Tibial artery (tissue), 4 donors: ENCODE measurements around the gene CERS5.

Experiments used
- DNase-seq, 2 donors: peaks; one replicate each; pipeline ENCODE4 v3.0.0-alpha.2; 2019
- H3K27ac ChIP-seq, 2 donors: fragments of 200-600 bp; sonication (generic) in 1 of 2; 1 replicate in 1 of 2; 2 replicates in 1 of 2; pipeline ENCODE4 v1.5.1; 2018 to 2019; ENCODE audit warnings: mild to moderate bottlenecking in 1 of 2
- H3K27me3 ChIP-seq, 2 donors: fragments of 200-600 bp; sonication (generic) in 1 of 2; one replicate each; pipeline versions ENCODE4 v1.5.1 to v1.6.0; 2016 to 2019
- H3K36me3 ChIP-seq, 3 donors: fragments of 200-600 bp; sonication (generic) in 2 of 3; one replicate each; pipeline ENCODE4 v1.5.1; 2016 to 2019; ENCODE audit warnings: mild to moderate bottlenecking in 2 of 3
- H3K4me1 ChIP-seq, 4 donors: fragments of 200-600 bp; sonication (generic) in 2 of 4; 1 replicate in 3 of 4; 2 replicates in 1 of 4; pipeline ENCODE4 v1.5.1; 2016 to 2019
- H3K4me3 ChIP-seq, 2 donors: fragments of 200-600 bp; sonication (generic) in 1 of 2; 1 replicate in 1 of 2; 2 replicates in 1 of 2; pipeline ENCODE4 v1.5.1; 2018 to 2019; ENCODE audit warnings: mild to moderate bottlenecking in 2 of 2
- H3K9me3 ChIP-seq, 3 donors: fragments of 200-600 bp; sonication (generic) in 1 of 3; one replicate each; pipeline ENCODE4 v1.5.1; 2016 to 2019
- intact Hi-C: fragments of 100-400 bp; cut with DNase I; formaldehyde crosslinking; loops from one replicate; pipeline ENCODE4 v1.15.0; 2023; ENCODE audit warnings: low total_unique reads
- TF ChIP-seq, protein P1 (sequence below), 2 experiments: fragments of 200-600 bp in 1 of 2; fragments of 450-650 bp in 1 of 2; IDR thresholded peaks; one replicate each; pipeline ENCODE4 v1.5.1; 2017 to 2019; ENCODE audit warnings: antibody characterized with exemption in 2 of 2, mild to moderate bottlenecking in 1 of 2, moderate library complexity in 1 of 2

The CERS5 gene

DNA sequence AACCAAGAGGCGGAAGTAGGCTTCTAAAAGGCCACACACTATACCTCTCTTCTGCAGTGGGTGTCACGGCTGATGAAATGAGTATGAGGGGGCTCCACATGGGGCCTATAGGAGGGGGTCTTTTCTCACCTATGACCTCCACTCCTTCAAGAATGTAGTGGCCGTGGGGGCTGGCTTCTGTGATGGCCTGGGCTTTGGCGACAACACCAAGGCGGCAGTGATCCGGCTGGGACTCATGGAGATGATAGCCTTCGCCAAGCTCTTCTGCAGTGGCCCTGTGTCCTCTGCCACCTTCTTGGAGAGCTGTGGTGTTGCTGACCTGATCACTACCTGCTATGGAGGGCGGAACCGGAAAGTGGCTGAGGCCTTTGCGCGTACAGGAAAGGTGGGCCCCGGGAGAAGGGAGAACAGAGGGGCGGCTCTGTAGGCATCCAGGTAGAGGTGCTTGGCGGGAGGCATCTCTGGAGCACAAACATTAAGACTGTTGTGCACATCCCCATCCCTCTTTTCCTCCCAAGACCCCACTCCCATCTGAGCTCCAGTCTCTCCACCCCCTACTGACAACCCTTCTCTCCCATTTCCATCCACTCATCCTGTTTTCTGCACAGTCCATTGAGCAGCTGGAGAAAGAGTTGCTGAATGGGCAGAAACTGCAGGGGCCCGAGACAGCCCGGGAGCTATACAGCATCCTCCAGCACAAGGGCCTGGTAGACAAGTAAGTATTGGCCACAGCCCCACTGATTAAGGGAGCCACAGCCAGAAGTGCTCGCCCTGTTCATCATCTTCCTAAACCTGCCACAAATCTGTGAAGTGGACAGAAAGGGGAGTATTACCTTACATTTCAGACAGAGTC lies 59.5 kb downstream of the CERS5 start:
- Histone ChIP-seq H3K27me3 (no peaks in the 10 kb centered on the region), H3K4me1 (peaks cover 0 to 48% (median 38%) of the 10 kb centered on the region in 4 donors), H3K36me3 (no peaks in the 10 kb centered on the region), H3K4me3 (no peak overlapping the region), H3K9me3 (no peaks in the 10 kb centered on the region), H3K27ac (peak overlapping the region in 1 of 2 donors; percentile 97)
- TF ChIP-seq, protein P1, sequence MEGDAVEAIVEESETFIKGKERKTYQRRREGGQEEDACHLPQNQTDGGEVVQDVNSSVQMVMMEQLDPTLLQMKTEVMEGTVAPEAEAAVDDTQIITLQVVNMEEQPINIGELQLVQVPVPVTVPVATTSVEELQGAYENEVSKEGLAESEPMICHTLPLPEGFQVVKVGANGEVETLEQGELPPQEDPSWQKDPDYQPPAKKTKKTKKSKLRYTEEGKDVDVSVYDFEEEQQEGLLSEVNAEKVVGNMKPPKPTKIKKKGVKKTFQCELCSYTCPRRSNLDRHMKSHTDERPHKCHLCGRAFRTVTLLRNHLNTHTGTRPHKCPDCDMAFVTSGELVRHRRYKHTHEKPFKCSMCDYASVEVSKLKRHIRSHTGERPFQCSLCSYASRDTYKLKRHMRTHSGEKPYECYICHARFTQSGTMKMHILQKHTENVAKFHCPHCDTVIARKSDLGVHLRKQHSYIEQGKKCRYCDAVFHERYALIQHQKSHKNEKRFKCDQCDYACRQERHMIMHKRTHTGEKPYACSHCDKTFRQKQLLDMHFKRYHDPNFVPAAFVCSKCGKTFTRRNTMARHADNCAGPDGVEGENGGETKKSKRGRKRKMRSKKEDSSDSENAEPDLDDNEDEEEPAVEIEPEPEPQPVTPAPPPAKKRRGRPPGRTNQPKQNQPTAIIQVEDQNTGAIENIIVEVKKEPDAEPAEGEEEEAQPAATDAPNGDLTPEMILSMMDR (IDR thresholded peaks at IDR 0.05): no peak
- no peak for DNase-seq
- intact Hi-C loops: no loop called here

DNA sequence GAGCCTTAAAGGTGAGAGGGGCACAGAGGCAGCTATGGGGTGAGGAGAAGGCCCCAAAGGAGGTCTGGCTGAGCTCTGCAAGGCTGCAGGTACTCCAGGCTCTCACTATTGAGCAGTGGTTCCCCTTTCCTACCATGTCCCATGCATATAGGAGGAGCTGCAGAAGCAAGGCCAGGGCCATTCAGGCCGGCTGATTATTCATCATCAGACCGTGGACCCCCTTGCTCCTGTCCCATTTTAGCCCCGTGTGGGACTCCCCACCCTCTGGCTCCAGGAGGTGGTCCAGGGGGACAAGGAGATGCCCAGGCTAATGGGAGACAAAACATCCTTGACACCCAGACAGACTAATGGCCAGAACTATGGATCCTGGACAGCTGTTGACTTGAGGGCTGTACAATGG lies 60.3 kb downstream of the CERS5 start:
- H3K4me3 ChIP-seq: no peak overlapping the region
- H3K27ac ChIP-seq: no peak overlapping the region
- H3K9me3 ChIP-seq: no peaks in the 10 kb centered on the region
- TF ChIP-seq, protein P1 (IDR thresholded peaks at IDR 0.05): no peak
- peaks cover 0 to 3% (median 0%) of the 10 kb centered on the region in 3 donors for H3K36me3 ChIP-seq
- intact Hi-C loops: no loop called here
- no peaks in the 10 kb centered on the region for H3K27me3 ChIP-seq
- DNase-seq: no peak
- H3K4me1 ChIP-seq: peaks cover 0 to 48% (median 38%) of the 10 kb centered on the region in 4 donors

DNA sequence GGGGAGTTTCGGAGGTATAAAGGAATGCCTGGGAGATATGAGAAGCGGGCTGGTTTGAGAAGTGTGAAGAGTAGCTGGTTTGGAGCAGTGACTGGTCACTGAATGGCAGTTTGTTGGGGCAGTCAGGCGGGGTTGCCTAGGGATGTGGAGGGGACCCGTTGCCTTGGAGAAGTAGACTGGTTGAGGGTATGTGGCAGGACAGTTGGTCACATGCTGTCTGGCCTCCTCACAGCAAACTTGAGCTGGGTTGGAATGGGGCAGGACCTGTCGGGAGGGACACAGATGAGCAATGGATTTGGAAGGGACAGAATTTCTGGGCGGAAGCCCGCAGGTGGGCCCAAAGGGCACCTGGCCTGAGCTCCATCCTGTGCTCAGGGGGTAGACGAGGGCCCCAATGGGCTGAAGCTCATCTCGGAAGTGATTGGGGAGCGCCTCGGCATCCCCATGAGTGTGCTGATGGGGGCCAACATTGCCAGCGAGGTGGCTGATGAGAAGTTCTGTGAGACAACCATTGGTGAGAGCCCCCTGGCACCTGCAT lies 61.2 kb downstream of the CERS5 start:
- Histone ChIP-seq H3K4me3 (no peak overlapping the region), H3K36me3 (peaks cover 0 to 11% (median 0%) of the 10 kb centered on the region in 3 donors), H3K27me3 (no peaks in the 10 kb centered on the region), H3K4me1 (peaks cover 0 to 43% (median 33%) of the 10 kb centered on the region in 4 donors), H3K27ac (no peak overlapping the region), H3K9me3 (no peaks in the 10 kb centered on the region)
- no peak for DNase-seq
- intact Hi-C loops: no loop called here
- TF ChIP-seq, protein P1 (IDR thresholded peaks at IDR 0.05): no peak

DNA sequence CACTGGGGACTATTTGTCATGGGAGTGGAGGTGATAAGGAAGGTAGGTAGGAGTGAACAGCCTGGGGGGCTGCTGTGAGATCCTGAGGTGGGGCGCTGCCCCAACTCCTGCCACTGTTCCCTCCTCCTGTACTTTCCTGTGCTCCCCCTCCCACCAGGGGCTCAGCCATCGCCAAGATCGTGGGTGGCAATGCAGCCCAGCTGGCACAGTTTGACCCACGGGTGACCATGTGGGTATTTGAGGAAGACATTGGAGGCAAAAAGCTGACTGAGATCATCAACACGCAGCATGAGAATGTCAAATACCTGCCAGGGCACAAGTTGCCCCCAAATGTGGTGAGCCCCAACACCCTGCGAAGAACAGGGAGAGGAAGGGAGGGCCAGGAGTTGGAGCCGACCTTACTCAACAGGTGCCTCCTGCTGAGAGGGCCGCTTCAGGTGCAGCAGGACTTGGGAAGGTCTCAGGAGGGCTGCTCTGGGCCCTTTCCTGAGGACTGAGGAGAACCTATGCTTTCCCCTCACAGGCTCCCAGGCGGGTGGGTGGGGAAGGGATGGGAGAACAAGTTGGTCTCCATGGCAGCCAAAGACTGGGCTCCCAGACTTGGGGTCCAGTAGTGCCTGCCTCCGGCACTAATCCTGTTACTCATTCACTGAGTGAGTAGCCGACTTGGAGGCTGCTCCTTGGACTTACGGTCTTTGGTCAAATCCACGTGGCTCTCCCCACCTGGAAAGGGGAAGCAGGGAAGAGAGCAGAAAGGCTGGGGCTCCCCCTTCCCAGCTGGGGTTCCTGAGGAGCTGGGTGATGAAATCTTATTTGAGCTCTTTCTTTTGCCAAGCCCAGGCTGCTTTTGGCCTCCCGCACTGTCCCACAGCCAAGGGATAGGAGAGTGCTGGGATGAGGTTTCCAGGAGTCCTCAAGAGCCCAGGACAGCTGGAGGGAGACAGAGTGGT lies 62.5 kb downstream of the CERS5 start:
- no peaks in the 10 kb centered on the region for H3K9me3 ChIP-seq
- H3K4me1 ChIP-seq: peaks cover 0 to 30% (median 20%) of the 10 kb centered on the region in 4 donors
- H3K4me3 ChIP-seq: no peak overlapping the region
- DNase-seq: peak in 1 of 2 donors; percentile 35
- peaks cover under 1 to 23% (median 10%) of the 10 kb centered on the region in 3 donors for H3K36me3 ChIP-seq
- no peak overlapping the region for H3K27ac ChIP-seq
- TF ChIP-seq, protein P1 (IDR thresholded peaks at IDR 0.05): no peak
- no peaks in the 10 kb centered on the region for H3K27me3 ChIP-seq
- intact Hi-C loops: no loop called here

DNA sequence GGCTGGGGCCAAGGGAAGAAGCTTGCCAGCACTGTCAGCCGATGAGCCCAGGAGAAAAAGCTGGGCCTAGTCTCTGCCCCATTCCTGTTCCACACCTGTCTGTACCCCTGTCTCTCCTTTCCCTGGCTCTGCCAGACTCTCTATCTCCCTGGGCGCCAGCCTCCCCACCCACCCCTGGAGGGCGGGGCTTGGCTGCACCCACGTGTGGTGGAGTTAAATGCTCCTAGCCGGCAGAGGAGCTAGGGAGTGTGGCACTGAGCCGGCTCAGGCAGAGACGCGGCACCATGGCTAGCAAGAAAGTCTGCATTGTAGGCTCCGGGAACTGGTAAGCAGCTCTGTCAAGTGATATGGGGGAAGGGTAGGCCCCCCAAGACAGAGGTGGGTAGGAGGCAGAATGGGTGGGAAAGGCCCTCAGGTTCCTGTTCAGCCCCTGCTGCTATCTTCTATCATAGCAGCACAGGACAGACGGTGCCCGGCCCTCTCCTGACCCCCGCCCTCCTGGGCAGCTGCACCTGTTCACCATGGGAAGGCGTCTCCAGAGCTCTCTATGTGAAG lies 63.3 kb downstream of the CERS5 start, which contains the start of gene GPD1:
Gene GPD1 (plus strand): TSS at position 242 of the 555 bp plus-strand sequence. CDS start 43 bp downstream, at position 285.
- intact Hi-C loops: no loop called here
- Histone ChIP-seq H3K36me3 (peaks cover 8 to 31% (median 19%) of the 10 kb centered on the region in 3 donors), H3K4me1 (peaks cover 0 to 21% (median 13%) of the 10 kb centered on the region in 4 donors), H3K27me3 (no peaks in the 10 kb centered on the region), H3K27ac (no peak within 1 kb of the TSS), H3K4me3 (no peak within 1 kb of the TSS), H3K9me3 (no peaks in the 10 kb centered on the region)
- DNase-seq: peak in 1 of 2 donors; percentile 82
- TF ChIP-seq, protein P1 (IDR thresholded peaks at IDR 0.05): no peak
